ENCODE measurements around the gene ERP44.
A peak's percentile ranks its signal among the peaks of the same experiment; 100 is the strongest.

GRCh38 chr9:100101608-100102007, 2.8 kb upstream of the ERP44 start:
- TF ChIP-seq POLR2A (IDR thresholded peaks at IDR 0.05; ENCODE audit: low read length) (no peak), GATA1 (IDR thresholded peaks at IDR 0.05; ENCODE audit: low read depth, low read length) (peak; percentile 73)

All from erythroblast (primary cell).